Measurements from ENCODE around the gene BLVRB.
"Not testable (repeated sequence)": the region's sequence is repeated elsewhere in the genome, so short reads cannot be mapped to it uniquely, and the experiment has no call there.

The BLVRB gene

DNA sequence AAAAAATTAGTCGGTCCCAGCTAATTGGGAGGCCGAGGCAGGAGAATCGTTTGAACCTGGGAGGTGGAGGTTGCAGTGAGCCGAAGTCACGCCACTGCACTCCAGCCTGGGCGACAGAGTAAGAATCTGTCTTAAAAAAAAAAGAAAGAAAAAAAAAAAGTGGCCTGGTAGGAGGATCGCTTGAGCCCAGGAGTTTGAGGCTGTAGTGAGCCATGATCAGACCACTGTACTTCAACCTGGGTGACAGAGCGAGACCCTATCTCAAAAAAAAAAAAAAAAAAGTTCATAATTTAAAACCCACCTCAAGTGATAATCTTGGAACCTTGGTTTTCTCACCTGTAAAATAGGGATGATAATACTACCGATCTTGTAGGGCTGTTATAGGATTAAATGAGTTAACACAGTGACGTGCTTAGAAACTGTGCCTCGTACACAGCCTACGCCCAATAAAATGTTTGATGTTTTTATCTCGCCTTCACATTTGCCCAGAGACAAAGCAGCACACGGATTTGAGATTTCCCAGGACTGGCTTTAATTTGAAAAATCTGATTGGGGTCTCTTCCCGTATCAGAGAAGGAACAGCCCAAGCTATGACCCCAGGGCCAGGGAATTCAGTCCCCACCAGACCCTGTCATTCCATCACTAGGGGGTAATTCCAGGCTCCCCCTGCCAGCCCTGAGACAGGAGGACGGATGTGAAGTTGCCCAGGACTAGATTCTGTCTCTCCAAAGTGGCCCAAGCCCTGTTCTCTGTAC lies 43.4 kb downstream of the BLVRB start:
- no peak for FAIRE-seq

DNA sequence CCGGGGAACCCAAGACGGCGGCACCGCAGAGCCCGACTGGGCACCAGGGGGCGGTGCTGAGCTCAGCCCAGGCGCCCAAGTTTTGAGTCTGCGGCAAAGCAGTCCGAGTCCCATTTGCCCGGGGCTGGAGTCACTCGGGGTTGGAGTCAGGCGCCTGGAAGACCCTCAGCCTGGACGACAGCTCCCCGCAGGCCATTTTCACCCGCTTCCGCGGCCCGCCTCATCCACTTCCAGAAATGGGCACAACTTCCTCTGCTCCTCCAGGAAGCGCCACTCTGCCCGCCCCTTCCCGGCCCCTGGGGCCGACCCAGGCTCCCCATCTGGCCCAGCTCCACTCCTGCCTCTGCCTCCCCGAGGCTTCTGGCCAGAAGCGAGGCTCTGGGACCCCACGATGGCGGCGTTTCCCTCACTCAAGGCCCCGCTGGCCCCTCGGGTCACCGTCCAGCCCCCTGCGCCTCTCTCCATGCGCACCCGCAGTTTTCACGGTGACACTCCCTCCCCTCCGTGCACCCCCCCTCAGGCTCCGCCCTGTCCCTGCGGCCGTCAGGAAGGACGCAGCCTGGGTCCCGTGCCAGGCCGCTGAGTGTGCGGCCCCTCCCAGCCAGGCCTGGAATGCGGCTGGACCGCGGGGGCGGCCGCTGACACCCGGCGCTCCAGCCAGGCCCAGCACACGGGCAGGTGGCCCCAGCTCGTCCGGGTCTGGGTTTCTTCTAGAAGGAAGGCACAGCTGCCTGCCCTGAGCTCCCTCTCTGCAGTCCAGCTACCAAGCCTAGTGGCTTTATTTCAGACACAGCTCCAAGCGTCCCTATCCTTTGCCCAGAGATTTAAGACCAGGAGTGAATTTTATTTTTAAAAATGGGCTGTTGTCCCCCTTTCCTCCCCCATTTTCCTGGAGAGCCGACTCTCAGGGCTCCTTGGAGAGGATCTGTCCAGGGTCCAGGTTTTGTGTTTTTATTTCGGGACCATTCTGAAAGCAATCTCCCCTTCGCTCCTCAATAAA lies 44.5 kb downstream of the BLVRB start:
- no peak for FAIRE-seq

DNA sequence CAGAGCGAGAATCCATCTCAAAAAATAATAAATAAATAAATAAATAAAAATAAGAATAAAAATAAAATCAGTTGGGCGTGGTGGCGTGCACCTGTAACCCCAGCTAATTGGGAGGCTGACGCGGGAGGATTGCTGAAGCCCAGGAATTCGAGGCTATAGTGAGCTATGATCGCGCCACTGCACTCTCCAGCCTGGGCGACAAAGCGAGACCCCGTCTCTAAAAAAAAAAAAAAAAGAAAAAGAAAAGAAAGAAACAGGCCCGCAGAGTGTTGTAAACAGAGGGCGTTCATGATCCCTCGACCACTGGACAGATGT lies 45.1 kb downstream of the BLVRB start:
- no peak for FAIRE-seq

DNA sequence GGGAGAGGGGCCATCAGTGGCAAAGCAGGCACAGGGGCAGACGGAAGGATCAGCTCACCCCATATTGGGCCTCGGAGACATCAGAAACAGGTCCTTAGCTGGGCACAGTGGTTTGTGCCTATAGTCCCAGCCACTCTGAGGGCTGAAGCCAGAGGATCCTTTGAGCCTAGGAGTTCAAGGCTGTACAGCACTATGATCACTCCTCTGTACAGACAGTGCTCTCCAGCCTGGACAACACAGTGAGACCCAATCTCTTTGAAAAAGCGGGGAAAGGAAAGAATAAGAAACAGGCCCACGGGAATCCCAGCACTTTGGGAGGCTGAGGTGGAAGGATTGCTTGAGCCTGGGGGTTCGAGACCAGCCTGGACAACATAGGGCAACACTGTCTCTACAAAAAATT lies 45.8 kb downstream of the BLVRB start:
- no peak for FAIRE-seq

DNA sequence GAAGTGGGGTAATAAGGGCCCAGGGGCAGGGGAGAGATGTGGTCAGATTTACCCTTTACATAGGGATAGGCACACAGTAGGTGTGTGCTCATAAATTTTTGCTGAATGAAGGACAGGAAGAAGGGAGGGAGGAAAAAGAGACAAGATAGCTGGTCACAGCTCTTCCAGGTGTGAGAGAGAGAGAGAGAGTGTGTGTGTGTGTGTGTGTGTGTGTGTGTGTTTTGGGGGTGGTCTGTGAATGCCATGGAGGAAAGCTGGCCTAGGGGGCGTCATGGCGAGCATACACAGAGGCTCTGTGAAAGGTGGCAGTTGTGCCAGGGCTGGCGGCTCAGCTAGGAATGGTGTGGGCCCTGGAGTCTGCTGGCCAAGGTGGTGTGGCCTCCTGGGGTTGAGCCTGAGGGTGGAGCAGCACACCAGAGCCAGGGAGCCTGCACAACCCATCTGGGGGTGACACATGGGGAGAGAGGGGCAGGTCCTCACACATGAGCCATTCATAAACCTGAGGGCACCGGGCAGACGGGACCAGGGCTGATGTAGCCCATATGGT lies 46.4 kb downstream of the BLVRB start:
- FAIRE-seq, result no peak

DNA sequence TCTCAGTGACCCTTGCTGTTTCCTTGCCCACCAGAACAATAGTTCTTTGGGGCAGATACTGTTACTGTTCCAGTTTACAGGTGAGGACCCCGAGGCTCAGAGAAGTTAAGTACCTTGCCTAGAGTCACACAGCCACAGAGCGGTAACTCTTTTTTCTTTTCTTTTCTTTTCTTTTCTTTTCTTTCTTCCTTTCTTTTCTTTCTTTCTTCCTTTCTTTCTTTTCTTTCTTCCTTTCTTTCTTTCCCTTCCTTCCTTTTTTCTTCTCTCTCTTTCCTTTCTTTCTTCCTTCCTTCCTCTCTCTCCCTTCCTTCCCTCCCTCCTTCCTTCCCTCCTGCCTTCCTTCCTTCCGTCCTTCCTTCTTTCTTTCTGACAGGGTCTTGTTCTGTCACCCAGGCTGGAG lies 47.5 kb downstream of the BLVRB start:
- no peak for FAIRE-seq

DNA sequence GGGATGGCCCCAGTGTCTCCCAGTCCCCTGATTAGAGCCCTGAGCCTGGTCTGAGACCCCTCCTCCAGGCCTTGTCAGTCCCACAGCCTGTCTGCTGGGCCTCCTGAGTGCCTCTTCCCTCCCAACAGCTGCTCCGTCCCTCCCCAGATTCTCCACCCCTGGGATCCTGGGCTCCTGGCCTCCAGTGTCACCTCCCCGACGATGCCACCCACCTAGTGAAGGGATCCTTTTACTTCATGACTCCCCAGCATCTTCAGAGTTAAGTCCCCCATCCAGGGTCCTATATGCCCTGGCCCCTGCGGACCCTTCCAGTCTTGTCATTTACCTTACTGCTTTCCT lies 47.9 kb downstream of the BLVRB start:
- no peak for FAIRE-seq

DNA sequence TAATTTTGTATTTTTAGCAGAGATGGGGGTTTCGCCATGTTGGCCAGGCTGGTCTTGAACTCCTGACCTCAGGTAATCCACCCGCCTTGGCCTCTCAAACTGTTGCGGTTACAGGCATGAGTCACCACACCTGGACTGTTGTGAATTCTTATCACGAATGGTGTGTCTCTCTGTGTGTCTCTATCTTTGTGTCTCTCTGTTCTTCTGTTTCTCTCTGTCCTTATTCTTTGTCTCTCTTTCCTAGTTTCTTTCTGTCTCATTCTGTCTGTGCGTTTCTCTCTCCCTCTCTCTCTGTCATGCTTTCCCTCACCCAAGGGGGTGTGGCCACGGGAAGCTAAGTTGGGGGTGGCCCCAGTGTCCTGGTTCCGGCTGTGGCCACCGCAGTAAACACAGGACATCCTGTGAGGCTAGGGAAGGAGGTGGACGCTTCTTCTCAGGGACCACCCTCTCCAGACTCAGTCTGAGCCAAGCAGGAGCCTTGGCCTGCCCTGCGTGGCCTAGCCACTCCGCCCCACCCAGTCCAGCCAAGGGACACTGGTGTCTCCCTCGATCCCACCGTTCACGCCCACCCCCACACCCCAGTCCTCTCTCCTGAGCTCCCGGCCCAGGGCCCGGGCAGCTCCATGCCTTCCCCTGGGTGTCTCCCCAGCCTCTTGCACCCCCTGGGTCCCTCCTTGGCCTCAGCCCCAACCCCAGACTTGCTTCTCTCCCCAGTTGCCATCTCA lies 48.5 kb downstream of the BLVRB start:
- FAIRE-seq, result no peak

DNA sequence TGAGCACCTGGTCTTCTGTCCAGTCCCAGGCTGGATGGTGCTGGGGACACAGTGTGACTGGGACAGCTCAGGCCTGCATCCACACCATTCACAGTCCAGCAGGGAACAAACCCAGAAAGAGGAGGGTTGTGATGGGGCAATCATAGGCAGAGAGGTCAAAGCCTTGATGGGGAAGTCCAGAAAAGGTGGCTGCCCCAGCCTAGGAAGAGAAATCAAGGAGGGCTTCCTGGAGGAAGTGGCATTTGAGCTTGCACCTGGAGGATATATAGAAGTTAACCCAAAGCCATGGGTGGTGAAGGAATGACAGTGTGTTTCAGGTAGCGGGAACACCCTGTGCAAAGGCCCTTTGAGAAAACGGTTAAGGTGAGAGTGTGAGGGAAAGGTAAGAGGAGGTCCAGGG lies 49.8 kb downstream of the BLVRB start:
- FAIRE-seq, result no peak

DNA sequence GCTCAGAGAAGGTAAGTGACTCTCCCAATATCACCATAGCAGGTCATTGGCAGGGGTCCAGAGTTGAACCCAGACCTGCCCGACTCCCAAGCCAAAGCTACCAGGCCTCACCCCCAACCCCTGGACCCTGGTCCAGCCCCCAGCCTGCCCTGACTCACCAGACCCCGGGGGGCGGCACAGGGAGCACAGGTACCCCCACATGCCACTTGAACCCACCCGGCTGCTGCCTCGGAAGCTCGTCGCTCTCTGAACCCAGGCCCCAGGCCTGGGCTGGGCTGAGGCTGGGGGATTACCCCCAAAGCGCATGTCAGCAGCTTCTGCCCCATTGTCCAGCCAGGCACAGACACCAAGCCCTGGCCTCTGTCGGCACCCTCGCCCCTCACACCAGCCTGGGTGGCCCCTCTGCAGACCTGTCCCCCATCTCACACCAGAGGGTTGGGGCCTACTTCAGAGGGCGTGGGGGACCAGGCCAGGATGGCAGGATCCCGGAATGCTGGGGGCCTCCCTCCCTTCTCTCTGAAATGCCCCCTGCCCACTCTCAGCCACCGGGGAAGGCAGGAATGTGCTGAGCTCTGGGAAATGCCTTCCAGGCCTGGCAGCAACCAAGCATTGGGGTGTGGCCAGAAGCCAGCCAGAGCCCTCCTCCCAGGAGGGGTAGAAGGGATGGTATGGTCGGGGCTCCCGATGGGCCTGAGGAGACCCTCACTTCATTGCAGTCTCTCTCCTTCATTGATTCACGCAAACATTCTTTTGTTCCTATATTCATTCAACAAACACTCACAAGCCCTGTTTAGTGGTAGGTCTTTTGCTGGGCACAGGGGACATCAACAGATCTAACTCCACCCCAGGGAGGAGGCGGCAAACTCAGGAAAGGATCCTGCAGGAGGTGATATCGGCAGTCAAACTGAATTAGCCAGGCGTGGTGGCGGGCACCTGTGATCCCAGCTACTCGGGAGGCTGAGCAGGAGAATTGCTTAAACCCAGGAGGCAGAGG lies 50.7 kb downstream of the BLVRB start:
- FAIRE-seq, result no peak

DNA sequence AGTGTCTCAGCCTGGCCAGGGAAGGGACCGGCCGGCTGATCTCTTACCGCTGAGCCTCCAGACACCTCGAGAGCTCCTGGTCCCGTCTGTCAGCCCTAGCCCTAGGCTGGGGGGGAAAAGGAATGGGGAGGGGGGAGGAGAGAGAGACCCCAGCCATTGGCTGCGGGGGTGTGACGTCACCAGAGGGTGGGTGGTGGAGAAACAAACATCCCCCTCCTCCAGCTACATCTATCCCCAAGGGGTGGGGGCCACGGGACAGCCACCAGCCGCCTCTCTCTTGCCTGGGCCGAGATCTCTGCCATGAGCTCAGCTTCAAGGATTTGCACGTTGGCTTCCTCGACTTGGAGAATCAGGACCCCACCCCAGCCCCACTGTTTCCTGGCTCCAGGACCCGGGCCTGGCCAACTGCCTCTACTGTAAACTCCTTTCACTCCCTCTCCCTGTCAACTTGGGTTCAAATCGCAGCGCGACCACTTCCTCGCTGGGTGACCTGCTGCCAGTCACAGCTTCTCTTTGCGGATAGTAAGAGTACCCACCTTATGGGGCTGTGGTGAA lies 52.2 kb downstream of the BLVRB start, which contains the start of gene PRX:
Gene PRX, minus strand, starts transcription at position 88 of the 555 bp plus-strand sequence. CDS start 5,446 bp downstream, outside the sequence.
- no peak for FAIRE-seq

DNA sequence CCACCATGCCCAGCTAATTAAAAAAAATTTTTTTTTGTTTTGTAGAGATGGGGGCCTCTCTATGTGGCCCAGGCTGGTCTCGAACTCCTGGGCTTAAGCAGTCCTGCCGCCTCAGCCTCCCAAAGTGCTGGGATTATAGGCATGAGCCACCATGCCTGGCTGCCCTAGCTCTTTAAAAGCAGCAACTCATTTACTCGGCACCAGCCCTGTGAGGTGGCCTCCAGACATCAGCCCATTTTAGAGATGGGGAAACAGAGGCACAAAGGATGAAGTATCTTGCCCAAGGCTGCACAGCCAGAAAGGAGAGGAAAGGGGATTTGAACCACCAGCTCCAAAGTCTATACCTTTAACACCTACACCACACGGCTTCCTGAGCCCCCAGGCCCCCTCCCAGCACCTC lies 52.7 kb downstream of the BLVRB start:
- FAIRE-seq, result no peak

DNA sequence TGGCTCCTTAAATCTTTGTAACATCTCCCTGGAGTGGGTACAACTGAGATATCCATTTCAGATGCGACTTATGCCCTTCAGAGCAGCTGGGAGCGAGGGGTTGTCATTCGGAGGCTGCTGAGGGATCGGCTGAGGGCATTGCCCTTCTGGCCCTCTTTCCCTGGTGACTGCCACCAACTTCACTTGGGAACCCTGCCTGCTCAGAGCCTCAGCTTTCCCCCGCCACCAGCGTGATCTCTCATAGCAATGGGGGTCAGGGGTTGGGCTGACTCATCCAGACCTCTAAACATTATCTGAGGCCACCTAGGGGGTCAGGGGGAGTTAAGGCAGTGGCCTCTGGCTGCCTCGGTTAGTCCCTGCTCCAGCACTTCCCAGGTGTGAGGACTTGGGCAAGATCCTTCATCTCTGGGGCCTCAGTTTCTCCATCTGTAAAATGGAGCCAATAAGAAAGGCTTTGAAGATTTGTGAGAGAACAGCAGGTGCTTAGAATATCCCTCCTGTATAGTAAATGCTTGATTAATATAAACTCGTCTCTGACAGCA lies 53.5 kb downstream of the BLVRB start:
- FAIRE-seq, result no peak

DNA sequence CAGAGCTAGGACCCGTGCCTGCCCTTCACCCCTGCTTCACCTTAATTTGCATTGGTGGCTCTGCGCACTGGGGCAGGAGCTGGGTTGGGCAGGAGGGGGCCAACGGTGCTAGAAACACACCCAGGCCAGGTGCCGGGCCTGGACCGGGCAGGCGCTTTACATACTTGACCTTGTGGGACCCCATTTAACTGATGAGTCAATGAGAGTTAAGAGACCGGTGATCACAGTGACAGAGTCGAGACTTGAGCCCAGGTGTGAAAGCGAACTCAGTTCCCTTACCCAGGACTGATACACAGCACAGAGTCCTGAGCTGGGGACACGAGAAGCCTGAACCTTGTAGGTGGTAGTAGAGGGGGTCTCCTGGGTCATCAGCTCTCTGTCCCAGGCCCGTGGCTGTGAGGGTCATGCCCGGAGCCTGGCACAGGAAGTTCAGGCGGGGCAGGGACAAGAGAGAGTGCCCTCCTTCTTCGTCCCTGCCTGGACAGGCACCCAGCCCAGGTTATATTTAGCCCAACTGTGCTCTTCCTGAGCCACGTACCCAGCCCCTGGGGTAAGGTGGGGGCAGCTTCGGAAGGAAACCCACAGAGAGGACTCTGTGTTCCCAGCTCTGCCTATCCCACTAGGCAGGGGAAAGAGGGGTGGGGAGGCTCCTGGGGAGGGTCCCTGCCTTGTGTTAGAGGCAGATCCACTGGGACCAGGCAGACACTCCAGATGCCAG lies 54.3 kb downstream of the BLVRB start:
- FAIRE-seq, result no peak

DNA sequence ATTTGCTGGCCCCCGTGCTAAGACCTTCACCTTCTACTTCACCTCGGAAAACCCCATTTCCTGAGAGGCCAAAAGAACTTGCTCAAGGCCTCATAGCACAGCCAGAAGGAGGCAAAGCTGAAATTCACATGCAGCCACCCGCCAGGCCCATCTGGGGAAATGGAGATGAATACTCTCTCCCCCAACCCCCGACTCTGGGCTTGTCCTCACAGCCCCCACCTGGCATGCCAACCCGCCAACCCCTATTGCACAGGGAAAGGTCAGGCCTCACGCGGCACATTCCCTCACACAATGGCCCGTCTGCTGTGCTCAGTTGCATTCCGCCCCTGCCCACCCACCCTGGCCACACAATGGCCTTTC lies 55.5 kb downstream of the BLVRB start:
- FAIRE-seq, result no peak

DNA sequence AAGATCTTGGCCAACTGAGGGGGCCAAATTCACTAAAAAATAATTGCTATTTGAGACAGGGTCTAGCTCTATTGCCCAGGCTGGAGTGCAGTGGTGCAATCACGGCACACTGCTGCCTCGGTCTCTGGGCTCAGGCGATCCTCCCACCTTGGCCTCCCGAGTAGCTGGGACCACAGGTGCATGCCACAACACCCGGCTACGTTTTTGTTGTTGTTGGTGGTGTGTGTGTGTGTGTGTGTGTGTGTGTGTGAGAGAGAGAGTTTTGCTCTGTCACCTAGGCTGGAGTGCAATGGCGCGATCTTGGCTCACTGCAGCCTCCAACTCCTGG lies 57.0 kb downstream of the BLVRB start:
- not testable (repeated sequence) for FAIRE-seq

DNA sequence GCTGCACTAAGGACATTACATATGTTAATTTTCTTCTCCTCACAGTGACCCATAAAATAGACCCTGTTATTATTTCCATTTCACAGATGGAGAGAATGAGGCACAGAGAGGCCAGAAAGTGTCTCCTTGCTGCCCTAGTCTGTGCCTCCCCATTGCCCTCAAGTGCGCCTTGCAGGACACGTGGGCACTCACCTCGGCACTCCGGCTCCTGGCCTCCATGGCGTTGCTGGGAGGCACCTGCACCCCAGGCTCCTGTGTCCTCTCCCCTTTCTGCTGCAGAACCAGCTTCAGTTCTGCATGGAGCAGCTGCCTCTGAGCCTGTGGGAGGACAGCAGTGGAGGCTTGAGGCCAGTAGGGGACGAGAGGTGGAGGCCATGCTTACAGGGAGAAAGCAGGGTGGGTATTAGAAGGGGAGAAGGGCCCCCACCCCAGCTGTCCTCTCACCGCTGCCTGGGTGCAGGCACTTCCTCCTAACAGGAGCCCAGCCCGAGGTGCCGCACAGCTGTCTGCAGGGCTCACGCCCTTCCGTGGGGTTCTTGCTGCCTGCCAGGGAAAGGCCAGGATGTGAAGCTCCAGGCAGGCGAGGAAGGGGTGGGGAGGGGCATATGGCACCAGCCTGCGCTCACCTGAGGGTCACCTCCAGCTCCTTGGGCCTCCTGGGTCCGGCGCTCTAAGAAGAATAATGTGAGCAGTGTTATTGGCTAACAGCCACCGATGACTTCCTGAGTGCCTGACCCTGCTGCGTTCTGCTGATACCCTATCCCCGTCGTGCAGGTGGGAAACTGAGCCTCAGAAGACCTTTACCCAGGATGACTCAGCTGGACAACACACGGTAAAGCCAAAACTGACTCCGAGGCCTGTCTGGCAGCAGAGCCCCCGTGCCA lies 57.6 kb downstream of the BLVRB start:
- no peak for FAIRE-seq

DNA sequence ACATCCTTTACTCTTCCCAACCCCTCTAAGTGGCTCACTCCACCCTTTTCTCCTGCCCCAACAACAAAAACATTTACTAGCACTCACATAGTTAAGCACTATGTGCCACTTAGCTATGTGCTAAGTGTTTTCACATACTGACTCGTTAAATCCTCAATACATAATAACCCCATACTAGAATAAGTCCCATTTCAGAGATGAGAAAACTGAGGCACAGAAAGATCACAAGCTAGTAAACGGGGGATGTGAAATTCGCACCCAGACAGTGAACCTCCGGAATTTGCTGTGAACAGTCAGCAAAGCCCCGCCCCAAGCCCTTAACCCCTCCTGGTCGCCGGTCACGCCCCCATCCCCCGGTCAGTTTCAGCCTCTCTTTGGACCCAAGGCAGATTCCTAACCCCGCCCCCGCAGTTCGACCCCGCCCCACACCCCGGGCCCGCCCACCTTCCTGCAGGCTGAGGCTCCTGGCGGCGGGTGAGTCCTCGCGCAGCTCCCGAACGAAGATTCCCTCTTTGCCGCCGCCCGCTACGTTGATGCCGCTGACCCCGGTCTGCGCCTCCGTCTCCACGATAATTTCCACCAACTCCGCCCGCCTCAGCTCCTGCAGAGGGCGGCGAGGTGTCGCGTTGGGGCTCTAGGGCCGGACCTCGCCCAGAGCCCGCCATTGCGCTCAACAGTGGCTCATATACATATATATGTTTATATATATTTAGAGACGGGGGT lies 62.1 kb downstream of the BLVRB start:
- FAIRE-seq, result no peak

DNA sequence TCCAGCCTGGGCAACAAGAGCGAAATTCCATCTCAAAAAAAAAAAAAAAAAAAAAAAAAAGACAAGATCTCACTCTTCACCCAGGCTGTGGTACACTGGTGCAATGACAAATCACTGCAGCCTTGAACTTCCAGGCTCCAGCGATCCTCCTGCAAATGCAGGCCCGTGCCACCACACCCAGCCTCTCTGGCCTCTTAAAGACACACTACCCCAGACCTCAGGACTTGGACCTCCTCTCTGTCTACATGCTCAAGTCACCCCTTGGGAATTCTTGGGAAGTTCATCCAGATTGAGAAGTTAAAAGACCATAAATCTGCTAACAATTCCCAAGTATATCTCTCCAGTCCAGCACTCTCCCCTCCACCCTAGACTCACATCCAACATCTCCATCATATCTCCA lies 65.0 kb downstream of the BLVRB start:
- FAIRE-seq, result no peak
